Stimulated activated CD4-positive, alpha-beta T cell treated with anti-CD3 and anti-CD28 coated beads, Interleukin-12 subunit alpha, Interleukin-12 subunit beta, amount 100 ng/mL, for 4 hours (primary cell): Measurements from ENCODE around the gene ENPP6.

Experiments used
- DNase-seq: peaks from one replicate; pipeline ENCODE4 v3.0.0-alpha.2; 2020

ENPP6 gene

GRCh38 chr4:184046148-184046547, 171.5 kb downstream of the ENPP6 start:
- DNase-seq: no peak

GRCh38 chr4:184041156-184041555, 176.5 kb downstream of the ENPP6 start:
- no peak for DNase-seq

- no peak for DNase-seq
Measured at GRCh38 chr4:184039963-184040383, 177.7 kb downstream of the ENPP6 start.
